Tibial artery (tissue), 4 donors: ENCODE results near the gene YWHAB.

Experiments used
- DNase-seq, 2 donors: peaks; one replicate each; pipeline ENCODE4 v3.0.0-alpha.2; 2019
- H3K27ac ChIP-seq, 2 donors: fragments of 200-600 bp; sonication (generic) in 1 of 2; 1 replicate in 1 of 2; 2 replicates in 1 of 2; pipeline ENCODE4 v1.5.1; 2018 to 2019; ENCODE audit warnings: mild to moderate bottlenecking in 1 of 2
- H3K27me3 ChIP-seq, 2 donors: fragments of 200-600 bp; sonication (generic) in 1 of 2; one replicate each; pipeline versions ENCODE4 v1.5.1 to v1.6.0; 2016 to 2019
- H3K36me3 ChIP-seq, 3 donors: fragments of 200-600 bp; sonication (generic) in 2 of 3; one replicate each; pipeline ENCODE4 v1.5.1; 2016 to 2019; ENCODE audit warnings: mild to moderate bottlenecking in 2 of 3
- H3K4me1 ChIP-seq, 4 donors: fragments of 200-600 bp; sonication (generic) in 2 of 4; 1 replicate in 3 of 4; 2 replicates in 1 of 4; pipeline ENCODE4 v1.5.1; 2016 to 2019
- H3K4me3 ChIP-seq, 2 donors: fragments of 200-600 bp; sonication (generic) in 1 of 2; 1 replicate in 1 of 2; 2 replicates in 1 of 2; pipeline ENCODE4 v1.5.1; 2018 to 2019; ENCODE audit warnings: mild to moderate bottlenecking in 2 of 2
- H3K9me3 ChIP-seq, 3 donors: fragments of 200-600 bp; sonication (generic) in 1 of 3; one replicate each; pipeline ENCODE4 v1.5.1; 2016 to 2019
- CTCF ChIP-seq, 2 experiments: fragments of 200-600 bp in 1 of 2; fragments of 450-650 bp in 1 of 2; IDR thresholded peaks; one replicate each; pipeline ENCODE4 v1.5.1; 2017 to 2019; ENCODE audit warnings: antibody characterized with exemption in 2 of 2, mild to moderate bottlenecking in 1 of 2, moderate library complexity in 1 of 2
- intact Hi-C: fragments of 100-400 bp; cut with DNase I; formaldehyde crosslinking; loops from one replicate; pipeline ENCODE4 v1.15.0; 2023; ENCODE audit warnings: low total_unique reads

Gene YWHAB

GRCh38 chr20:44954211-44954610 is 68.7 kb downstream of the YWHAB start:
- Histone ChIP-seq H3K9me3 (no peaks in the 10 kb centered on the region), H3K27ac (no peak overlapping the region), H3K27me3 (no peaks in the 10 kb centered on the region), H3K4me3 (no peak overlapping the region), H3K4me1 (peaks cover 0 to 12% (median 5%) of the 10 kb centered on the region in 4 donors), H3K36me3 (peaks cover 63 to 77% (median 72%) of the 10 kb centered on the region in 3 donors)
- no peak for DNase-seq
- intact Hi-C loops, result loop anchor here (10.0 kb wide), 1 partner anchor 199 kb away; no protein-coding TSS in a partner anchor
- no peak for TF ChIP-seq CTCF (IDR thresholded peaks at IDR 0.05)

DNA sequence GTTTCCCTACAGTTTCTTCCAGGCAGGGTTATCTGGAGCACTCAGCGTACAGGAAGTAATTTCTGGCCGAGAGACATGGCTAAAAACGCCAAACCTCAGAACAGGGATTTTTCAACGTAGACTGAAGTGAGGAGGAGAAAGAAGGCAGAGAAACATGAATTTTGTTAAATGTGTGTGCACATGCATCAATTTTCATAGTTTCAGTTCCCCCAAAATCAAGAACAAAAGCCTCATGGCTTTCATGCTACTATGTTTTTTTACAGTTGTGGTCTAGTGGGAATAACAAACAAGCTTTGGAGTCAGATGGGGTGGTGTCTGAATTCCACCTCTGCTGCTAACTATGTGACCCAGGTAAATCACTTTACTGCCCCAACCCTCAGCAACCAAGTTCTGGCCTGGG is 69.8 kb downstream of the YWHAB start:
- Histone ChIP-seq H3K9me3 (no peaks in the 10 kb centered on the region), H3K4me1 (peaks cover 0 to 17% (median 9%) of the 10 kb centered on the region in 4 donors), H3K27ac (no peak overlapping the region), H3K27me3 (no peaks in the 10 kb centered on the region), H3K4me3 (no peak overlapping the region), H3K36me3 (peaks cover 55 to 66% (median 61%) of the 10 kb centered on the region in 3 donors)
- intact Hi-C loops, result loop anchor here (10.0 kb wide), 1 partner anchor 200 kb away; no protein-coding TSS in a partner anchor
- TF ChIP-seq CTCF (IDR thresholded peaks at IDR 0.05), result no peak
- no peak for DNase-seq

- TF ChIP-seq CTCF (IDR thresholded peaks at IDR 0.05), result no peak
- H3K27me3 ChIP-seq, result no peaks in the 10 kb centered on the region
- H3K27ac ChIP-seq, result no peak overlapping the region
- intact Hi-C loops, result loop anchor here (10.0 kb wide), 1 partner anchor 202 kb away; no protein-coding TSS in a partner anchor
- H3K9me3 ChIP-seq, result no peaks in the 10 kb centered on the region
- no peak overlapping the region for H3K4me3 ChIP-seq
- H3K4me1 ChIP-seq, result peaks cover 0 to 23% (median 13%) of the 10 kb centered on the region in 4 donors
- no peak for DNase-seq
- peaks cover 44 to 55% (median 50%) of the 10 kb centered on the region in 3 donors for H3K36me3 ChIP-seq
These were observed 70.9 kb downstream of the YWHAB start for GRCh38 chr20:44956410-44956809.
